NCI-H128 (cell line): ENCODE results near the gene PDGFRB.

ENCODE experiments used
- DNase-seq: peaks from one replicate; lab custom pipeline; 2025; ENCODE audit not compliant: unreplicated experiment; lab: John Stamatoyannopoulos, UW

Gene PDGFRB

GRCh38 chr5:150068961-150069645, 86.5 kb downstream of the PDGFRB start:
- no peak for DNase-seq

- no peak for DNase-seq
Observed at GRCh38 chr5:150068472-150068871, 87.2 kb downstream of the PDGFRB start.

DNA sequence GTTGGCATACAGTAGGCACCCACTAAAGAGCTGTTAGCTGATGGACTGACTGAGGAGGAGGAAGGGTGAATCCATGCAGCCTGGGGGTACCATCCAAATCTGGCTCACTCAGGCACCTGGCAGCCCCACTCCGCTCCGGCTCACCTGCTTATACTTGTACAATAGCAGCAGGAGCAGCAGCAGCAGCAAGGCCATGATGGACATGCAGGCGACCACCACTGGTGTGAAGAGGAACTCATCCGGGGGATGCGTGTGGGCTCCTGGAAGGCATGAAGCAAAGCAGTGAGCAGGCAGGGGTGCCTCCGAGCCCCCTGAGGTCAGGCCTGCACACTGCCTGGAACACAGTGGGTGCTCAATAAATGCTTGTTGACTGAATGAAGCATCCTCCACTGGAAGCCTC, 87.6 kb downstream of the PDGFRB start:
- no peak for DNase-seq

- DNase-seq = no peak
Observed at GRCh38 chr5:150067405-150067960, 88.2 kb downstream of the PDGFRB start.

GRCh38 chr5:150066901-150067396, 88.7 kb downstream of the PDGFRB start:
- DNase-seq = no peak

- DNase-seq = no peak
Observed at GRCh38 chr5:150066436-150066835, 89.2 kb downstream of the PDGFRB start.

GRCh38 chr5:150065886-150066285, 89.8 kb downstream of the PDGFRB start:
- no peak for DNase-seq

- DNase-seq = no peak
Observed at GRCh38 chr5:150065346-150065745, 90.3 kb downstream of the PDGFRB start.

DNA sequence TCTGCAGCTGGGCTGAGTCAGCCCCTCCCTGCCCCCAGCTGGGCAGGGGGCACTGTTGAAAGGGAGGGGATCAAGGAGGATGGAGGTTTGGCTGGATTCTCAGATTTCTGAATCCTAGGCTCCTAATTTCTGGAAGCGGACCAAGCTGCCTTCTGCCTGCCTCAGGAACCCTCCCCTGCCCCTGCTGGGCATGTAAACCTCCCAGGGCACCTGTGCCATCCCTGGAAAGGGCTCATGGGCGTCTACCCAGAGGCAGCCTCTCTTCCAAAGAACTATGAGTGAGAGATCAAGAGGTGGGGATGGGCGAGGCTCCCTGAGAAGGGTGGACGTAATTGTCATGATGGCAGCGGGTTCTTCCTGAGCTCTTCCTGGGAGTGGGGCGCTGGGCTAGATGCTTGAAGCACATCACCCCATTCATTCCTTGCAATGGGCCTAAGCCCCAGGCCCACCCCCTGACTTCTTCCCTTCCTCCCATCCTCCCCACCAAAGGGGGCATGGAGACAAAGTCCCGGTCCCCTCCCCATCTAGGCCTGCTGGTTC, 90.9 kb downstream of the PDGFRB start:
- no peak for DNase-seq
